ENCODE measurements around the gene LHX1.

The LHX1 gene

DNA sequence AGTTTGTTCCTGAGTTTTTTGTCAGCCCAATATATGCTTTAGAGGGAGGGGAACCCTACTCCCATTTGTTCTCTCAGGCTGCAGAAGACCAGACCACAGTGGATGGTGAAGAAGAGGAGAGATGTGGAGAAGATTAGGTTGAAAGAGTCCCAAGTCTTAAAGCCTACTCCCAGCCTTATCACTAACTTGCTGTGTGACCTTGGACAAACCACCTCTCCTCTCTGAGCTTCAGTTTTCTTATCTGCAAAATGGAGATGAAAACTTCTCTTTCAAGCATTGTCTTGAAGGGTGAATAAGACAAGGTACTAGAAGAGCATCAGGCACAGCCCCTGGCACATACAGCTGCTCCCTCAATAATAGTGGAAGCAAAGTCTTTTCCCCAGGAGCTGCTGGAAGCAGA is 15.1 kb upstream of the LHX1 start:
- no peak for DNase-seq (ENCODE audit: low spot score)

DNA sequence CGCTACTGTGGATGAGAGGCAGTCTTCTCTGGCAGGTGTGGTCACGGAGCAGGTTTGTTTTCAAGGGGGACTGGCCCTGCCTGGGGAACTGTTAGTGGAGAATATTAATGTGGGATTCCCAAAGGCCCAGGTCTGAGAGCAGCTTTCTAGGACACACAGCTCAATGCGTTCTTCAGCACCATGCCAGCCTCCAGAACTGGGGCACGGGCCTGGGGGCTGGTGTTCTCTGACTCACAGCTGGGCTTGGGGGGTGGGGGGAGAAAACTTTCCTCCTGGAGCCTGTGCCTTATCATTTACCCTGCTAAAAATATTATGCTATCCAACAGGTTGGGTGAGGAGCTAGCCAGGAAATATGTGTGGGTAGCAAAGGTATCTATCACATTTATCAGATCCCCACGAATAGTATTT is 13.5 kb upstream of the LHX1 start:
- DNase-seq (ENCODE audit: low spot score): no peak

DNA sequence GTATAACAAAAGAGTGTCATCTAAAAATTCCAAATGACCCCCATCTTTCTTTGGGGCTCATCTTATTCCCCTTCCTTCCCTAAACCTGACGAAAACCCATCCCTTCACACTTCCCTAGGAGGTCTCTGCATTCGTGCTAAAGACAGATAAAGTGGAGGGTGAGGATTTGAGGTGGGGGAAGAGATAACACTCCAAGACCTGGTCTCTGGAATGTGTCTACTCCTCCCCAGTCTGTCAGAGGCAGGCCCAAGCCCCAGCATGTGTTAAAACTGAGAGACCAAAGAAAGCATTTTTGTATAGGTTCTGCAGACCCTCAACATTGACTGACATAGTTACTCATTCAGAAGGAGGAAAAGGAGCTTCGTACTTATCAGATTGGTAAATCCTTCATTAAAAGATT is 11.0 kb upstream of the LHX1 start:
- no peak for DNase-seq (ENCODE audit: low spot score)

DNA sequence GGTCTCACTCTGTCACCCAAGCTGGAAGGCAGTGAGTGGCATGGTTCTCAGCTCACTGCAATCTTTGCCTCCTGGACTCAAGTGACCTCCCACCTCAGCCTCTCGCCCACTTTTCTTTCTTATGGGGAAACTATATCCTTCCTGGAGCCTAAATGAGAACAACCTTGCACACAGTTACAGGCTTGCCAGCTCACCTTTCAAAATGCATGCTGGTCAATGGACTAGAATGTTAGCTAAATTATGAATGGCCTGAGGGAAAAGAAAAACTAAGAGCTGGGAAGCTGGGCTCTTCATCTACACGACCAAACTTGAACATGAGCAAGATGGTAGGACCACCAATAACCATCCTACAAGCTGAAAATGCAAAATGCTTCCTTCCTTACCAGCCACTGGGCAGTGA is 10.6 kb upstream of the LHX1 start:
- DNase-seq (ENCODE audit: low spot score): no peak

DNA sequence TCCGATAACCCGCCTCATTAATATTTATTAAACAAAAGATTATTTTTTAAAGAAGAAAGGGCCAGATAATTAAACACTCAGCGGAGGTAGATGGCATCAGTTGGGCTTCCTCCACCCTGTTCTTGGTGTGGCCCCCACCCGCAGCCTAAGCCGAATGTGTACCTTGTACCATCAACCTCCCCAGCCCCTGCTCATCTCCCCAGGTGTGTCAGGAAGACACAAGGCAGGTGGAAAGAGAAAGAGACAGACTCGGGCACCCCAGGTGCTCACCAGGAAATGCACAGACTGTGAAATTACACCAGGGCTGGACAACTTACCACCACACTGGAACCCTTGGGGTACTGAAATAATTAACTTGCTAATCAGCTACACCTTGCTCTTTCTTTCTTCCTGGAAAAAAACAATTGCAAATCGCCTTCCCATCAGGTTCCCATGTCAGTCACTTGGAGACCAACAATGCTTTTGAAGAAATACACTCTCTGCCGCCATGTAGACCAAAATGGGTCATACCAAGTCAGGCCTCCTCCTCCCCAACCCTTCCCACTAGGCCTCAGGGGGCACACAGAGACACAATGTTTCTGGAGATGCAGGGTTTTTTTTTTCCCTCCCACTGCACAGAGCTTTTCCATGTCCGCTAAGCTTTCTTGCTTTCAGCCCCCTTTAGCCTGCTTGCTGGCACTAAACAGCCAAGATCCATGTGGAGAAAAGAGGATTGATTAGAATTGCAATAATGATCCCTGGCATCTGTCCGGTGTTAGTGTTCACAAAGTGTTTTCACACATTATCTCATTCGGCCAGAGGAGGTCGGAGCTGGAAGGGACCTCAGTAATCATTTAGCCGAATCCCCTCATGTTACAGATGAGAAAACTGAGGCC is 8.6 kb upstream of the LHX1 start:
- DNase-seq (ENCODE audit: low spot score): no peak

DNA sequence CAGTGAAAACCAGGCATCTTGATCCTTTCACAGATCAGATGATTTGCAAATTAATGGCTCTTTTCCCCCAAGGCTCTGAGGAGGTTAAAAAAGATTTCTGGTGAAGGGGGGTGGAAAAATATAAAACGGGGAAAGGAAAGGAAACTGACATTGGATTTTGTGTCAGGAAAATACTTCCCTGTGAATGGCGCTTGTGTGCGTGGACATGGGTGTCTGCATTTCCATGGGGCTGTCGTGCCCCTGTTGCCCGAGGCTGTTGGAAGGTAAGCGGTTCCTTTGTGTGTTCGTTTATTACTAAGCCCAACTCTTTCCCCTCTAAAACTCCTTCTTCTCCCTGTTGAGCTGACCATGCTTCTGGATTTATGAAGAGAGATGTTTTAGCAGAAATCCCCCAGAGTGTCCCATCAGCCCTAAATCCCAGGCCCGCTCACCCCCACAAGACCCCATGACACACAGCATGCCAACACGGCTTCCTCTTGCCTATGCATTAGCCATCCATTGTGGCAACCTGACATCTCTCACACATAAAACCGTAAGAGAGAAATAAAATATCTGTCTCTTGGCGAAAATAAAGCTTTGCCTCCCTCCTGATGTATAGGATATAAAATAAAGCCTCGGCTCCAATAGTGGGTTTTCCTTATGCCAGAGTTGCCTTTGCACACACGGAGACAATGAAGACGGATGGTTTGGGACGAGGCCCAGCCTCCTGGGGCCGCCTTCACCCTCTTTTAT is 7.3 kb upstream of the LHX1 start:
- no peak for DNase-seq (ENCODE audit: low spot score)

DNA sequence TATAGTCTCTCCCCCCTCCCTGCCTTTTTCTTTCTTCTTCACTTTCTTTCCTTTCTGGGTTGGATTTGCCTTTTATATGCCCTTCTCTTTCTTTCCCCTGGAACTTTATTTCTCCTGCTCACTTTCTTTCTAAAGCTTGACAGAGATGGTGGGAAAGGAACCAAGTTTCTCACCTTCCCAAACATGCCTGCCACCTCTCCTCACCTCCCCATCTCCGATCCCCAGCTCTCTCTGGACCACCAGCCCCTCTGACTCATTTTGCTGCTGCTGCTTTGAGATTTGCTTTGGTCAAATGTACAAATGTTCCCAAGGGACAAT is 6.7 kb upstream of the LHX1 start:
- no peak for DNase-seq (ENCODE audit: low spot score)

DNA sequence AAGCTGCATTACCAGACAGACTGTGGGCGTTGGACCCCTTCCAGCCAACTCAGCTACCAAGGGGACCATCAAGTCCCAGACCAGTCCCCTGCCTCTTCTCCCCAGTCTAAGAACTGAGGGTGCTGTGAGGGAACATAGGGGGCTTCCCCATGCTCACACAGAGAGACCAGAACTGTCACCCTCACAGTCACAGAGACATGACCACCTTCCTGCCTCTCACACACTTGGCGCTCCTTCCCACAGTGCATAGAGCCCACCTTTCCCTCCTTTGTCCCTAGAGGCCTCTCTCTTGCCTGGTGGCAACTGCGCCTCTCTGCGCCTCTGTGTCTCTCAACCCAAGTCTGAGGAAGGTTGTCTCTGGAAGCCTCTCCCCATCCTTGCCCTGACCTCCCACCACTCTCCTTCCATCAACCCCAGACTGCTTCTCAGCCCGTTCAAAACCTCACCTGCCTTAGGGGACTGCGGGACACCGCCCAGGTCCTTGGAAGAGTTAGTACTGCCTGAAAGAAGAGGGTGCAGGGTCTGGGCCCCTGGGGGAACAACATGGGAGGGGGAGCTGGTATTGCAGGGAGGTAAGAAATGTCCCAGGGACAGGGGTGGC is 6.1 kb upstream of the LHX1 start:
- no peak for DNase-seq (ENCODE audit: low spot score)

DNA sequence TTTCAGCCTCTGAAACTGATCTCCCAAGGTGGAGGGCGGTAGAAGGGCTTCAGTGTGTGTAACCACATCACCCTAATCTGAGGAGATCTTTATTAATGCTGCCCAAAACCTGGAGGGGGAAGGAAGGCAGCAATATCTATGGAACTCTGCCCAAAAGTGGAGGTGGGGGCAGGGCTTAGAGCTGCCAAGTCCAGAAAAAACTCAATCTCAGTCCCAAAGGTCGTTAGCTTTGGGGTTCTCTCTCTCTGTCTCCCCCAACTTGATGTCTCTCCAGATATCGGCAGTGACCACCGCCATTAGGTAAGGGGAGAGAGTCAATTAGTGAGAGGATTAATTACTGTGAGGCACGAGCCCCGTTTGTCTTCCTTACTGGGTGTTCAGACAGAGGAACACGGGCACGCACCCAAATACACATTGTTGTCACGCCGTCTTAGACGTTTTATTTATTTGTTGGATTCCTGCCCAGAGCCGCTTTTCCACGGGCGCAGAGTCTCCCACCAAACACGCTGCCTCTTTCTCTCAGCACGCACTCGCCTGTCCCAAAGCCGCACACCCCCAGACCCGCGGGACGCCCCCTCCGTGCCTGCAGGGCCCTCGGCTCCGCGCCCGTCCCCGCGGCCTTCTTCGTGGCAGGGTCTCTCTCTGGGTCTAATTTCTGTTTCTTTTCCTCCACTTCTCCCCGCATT is 5.4 kb upstream of the LHX1 start:
- DNase-seq (ENCODE audit: low spot score): no peak

DNA sequence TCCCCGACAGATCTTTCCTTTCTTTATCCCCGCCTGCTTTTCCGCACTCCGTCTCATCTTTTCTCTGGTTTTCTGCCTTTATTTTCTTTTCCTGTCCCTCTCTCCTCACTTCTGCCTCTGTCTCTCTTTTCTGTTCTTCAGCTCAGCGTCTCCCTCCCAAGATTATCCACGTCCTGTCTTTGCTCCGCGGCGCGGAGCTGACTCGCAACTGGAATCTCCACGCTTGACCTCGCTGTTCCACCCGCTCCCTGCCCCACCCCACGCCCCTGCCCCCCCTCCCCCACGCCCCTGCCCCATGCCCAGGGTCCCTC is 4.9 kb upstream of the LHX1 start:
- DNase-seq (ENCODE audit: low spot score): no peak

DNA sequence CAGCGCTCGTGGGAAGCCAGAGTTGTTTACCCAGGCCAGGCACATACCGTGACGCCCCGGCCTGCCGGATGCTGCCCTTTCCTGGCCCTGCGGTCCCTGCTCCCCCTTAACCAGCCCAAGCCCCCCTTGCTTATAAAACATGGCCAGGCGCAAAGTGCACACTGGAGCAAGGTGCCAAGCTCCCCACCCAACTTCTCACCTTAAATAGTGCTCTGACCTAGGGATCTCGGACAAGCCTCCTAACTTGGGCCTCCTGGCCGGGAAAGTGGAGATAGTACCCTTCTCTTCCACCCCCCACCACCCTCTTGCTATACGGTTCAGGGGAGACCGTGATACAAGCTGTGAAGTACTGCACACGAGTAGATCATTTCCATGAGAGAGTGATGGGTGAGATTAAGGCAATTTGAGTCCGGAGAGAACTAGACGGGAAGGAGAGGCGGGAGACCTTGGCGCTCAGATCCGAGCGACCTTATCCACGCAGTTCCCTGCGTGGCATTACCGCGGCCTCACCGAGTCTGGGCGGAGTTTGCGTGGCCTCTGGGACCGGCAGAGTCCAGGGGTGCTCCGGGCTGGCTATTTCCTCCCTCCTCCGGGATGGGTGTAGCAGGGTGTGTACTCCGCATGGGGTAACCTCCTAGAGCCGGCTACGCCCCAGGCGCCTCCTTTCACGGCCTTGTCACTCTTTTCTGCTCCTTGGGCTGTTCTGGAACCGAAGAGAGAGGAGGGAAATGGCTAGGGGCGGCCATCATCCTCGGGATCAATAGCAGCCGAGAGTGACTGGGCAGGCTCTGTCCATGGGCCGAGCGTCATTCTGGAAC is 4.4 kb upstream of the LHX1 start:
- DNase-seq (ENCODE audit: low spot score): no peak

DNA sequence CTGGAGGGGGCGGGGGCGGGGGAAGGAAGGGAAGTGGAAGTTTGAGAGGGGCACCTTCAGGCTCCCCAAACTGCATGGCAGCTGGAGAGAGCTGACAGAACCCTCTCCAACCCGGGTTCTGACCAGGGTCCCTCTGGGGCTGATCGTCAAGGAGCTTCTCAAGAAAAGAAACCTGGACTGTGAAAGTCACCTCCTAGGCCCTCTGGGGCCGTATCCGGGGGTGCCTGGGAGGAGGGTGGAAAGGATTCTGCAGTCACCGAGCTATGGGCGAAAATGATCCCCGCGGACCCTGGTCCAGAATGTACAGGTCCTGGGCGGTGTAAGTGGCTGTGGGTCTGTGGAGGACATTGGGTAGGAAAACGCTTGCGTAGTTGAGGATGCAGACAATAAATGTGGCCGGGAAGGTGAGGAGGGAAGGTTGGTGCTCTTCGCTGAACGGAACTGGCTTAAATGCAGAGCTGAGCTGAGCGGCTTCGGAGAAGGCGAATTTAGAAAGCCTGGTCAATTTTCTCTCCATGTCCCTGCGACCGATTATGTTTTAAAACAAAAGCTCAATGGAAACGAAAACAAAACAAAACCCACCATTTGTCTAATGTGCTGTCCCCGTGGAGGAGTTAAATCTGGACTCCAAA is 3.6 kb upstream of the LHX1 start:
- DNase-seq (ENCODE audit: low spot score): no peak

DNA sequence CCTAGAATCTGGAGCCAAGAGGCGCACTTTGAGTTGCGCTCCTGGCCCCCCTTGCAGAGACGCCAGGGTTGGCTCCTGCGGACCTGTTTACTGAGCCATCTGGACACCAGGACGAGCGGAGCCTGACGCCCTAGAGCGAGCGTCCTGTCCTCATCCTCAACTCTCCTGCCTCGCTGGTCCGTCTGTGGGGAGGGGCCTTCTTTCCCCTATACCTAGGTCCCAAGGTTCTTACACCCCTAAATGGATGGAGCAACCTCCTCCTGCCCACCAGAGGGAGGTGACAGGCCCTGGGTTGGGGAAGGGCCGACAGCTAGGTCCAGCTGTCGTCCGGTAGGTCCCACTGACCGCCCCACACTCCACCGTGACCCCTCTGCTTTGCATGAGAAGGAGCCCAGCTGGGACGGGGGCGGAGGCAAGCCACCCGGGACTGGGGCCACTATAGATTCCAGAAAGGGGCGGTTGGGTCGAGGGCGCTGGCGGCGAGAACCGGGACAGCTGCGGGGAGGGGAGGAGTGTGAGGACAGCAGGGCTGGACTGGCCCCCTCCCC is 3.1 kb upstream of the LHX1 start:
- no peak for DNase-seq (ENCODE audit: low spot score)

DNA sequence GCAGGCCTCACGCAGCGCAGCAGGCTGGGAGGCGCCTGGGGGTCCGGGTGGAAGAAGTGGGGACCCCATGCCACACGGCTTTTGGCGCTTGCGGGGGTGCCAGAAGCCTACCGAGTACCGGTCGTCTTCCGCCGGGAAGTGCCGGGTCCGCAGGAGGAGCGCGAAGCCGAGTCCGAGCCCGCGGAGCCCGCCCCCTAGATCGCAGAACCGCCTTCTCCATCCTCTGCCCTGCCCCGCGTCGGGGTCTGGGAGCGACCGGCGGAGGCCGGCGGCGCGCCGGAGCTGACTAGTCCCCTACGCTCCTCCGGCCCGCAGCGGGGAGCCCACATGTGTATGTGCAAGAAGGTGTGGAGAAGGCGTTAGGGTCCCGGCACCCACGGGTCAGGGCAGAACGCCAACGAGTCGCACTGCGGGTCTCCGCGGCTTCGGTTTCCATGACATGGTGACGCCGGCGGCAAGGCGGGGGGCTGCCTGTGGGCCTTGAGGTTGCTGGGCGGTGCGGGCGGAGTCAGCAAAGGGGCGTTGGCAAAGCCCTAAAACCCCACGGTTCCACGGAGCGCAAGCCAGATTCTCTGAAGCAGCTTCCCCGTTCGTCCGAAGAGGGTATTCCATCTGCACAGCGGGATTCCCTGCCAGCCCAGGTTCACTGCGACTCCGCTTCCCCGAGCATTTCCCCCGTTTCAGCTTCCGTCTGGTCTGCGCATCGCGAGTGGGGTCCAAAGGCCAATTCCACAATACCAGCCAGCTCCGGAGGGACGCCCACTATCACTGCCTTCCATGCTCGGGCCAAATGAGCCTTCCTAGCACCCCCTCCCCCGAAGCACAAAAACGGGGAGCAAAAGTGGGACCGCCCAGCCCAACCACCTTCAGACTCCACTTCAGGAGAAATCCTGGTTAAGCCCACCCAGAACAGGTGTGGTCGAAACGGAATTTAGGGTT is 2.3 kb upstream of the LHX1 start:
- no peak for DNase-seq (ENCODE audit: low spot score)

DNA sequence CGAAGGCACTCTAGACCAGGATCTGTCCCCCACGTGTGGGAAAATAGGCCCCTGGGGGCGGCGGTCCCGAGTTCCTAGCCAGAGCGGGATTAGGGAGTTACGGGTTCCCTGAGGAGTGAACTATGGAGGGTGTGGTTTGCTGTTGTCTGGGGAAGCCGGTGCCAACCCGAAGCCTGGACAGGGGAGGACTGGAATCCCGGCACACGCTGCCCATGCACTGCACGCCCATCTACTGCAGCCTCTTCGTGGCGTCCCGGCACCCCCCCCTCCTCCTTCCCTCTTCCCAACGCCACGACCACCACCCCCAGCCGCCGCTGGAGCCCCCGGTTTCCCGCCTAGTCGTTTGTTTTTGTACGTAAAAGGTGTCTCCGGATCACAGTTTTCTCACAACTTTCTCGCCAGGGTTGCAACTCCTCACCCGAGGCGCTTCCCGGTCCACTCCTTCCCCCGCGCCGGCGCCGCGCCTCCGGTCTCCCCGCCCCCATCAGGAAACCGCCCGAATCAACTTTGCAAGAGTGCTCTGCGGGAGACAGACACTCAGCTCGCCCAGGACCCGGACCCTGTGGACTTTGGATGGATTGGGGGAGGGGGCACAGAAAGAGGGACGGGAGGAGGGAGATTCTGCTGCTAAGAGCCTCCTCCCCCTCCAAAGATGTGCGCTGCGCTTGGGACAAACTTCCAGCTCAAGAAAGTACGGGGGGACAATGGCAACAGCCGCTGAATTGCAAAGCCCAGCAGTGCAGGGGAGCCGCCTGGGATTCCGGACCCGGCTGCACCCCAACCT is 1.4 kb upstream of the LHX1 start:
- DNase-seq (ENCODE audit: low spot score): no peak

DNA sequence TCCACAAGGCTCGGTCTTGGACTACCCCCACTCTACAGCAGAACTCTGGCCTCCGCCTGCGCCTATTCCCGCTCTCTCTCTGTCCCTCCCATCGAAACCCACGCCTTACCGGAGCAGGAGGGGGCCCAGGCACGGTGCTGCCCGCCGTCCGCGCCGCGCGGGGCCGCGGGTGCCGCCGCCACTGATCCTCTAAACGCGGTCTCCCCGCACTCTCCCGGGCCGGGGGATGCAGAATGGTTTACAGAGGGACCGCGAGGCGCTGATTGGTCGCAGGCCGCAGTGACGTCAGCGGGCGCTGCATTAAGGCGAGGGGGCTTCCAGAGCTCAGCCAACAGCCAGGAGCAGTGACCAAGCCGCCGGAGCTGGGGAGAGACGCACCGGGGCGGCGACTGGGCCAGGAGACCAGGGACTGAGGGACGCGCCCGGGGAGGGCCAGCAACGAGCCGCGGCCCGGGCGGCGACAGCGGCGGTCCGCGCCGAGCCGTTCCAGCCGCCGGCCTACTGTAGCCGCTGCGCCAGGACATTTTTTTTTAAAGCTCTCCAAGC is 747 bp upstream of the LHX1 start:
- no peak for DNase-seq (ENCODE audit: low spot score)

DNA sequence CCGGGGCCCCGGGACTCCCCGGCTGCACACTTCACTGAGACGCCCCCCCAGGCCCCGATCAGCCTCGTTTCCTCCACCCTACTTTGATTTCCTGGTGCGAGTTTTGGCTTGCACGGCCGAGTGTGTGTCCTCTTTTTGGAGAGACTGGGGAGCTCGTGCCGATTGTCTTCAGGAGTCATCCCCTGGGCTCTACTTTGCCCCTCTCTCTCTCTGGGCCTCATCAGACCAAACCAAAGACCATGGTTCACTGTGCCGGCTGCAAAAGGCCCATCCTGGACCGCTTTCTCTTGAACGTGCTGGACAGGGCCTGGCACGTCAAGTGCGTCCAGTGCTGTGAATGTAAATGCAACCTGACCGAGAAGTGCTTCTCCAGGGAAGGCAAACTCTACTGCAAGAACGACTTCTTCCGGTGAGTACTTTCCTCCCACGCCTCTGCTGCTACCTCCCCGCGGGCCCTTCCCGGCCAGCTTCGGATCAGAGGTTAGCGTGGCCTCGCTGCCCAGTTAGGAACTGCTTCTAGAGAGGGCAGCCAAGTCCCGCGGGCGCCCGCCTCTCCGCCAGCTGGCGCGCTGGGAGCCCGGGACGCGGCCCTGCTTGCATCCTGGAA is 787 bp downstream of the LHX1 start:
- no peak for DNase-seq (ENCODE audit: low spot score)

DNA sequence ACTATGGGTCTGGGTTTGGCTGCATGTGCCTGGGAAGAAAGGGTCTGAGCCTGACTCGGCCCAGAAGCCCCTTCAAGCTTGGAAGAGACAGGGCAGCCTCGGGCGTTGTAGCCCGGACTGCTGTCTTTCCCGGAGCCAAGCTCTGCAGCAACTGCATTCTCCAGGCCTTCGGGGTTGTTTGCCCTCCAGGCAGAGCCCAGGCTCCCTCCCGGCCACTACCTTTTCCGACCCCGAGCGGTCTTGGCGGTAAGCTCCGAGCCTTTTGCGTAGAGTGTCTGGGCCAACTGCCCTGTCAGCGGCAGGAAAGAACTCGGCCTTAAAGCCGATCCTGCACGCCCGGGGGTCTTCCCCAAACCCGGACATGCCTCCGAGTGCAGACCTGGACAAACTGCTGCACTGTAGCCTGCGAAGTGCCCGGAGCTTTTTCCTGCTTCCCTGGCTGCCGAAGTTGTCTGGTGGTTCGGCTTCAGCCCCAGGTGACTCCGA is 1.3 kb downstream of the LHX1 start:
- DNase-seq (ENCODE audit: low spot score): no peak
